Hematopoietic multipotent progenitor cell treated with erythropoietin and hydrocortisone succinate and interleukin-3 and kit ligand, for 4 days (in vitro differentiated cells): ENCODE data around the gene CAMTA1.
A peak's percentile ranks its signal among the peaks of the same experiment; 100 is the strongest.

Experiments used
- DNase-seq: peaks from one replicate; pipeline ENCODE4 v3.0.0-alpha.2; 2015

Gene CAMTA1

GRCh38 chr1:7269525-7269924 lies 484.3 kb downstream of the CAMTA1 start:
- no peak for DNase-seq

- DNase-seq: no peak
Measured at GRCh38 chr1:7274256-7274655, 489.0 kb downstream of the CAMTA1 start.

GRCh38 chr1:7278045-7278444 lies 492.8 kb downstream of the CAMTA1 start:
- no peak for DNase-seq

DNA sequence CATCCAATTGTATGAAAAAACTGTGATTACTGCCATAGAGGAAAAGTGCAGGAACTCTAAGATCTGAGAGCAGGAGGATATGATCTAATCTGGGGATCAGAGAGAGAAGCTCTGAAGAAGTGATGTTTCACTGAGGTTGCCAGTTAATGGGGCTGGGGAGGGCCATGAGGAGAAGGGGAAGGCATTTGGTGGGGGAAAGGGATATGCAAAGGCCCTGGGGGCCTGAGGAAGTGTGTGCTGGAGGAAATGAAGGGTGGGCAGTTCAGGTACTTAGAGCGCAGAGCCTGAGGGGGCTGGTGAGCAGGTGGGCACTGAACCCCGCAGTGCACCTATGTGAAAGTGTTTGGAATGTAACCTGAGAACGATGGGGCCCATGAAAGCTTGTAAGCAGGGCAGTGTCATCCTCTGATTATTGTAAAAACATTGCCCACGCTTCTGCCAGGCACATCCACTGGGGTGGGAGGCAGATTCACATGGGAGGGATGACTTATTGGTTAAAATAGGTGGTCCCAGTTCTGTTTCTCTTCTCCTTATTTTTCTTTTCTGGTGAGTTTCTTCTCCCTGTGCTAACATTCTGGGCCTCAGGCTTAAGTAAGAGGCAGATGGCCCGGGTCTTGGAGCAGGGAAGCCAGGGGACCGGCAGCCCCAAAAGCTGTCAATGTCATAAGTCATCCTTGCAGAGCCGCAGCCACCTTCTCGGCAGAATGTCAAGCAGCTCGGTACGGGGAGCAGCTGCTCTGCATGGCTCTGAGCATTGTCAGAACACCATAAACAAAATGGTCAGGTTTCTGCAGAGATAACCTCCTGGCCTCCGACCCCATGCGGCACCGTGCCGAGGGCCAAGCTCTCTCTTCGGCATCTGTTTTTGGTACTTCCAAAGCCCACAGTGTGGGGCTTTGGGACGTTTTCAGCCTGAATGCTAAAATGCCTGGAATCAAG lies 493.8 kb downstream of the CAMTA1 start:
- DNase-seq: no peak

- no peak for DNase-seq
Measured at GRCh38 chr1:7279769-7280168, 494.5 kb downstream of the CAMTA1 start.

DNA sequence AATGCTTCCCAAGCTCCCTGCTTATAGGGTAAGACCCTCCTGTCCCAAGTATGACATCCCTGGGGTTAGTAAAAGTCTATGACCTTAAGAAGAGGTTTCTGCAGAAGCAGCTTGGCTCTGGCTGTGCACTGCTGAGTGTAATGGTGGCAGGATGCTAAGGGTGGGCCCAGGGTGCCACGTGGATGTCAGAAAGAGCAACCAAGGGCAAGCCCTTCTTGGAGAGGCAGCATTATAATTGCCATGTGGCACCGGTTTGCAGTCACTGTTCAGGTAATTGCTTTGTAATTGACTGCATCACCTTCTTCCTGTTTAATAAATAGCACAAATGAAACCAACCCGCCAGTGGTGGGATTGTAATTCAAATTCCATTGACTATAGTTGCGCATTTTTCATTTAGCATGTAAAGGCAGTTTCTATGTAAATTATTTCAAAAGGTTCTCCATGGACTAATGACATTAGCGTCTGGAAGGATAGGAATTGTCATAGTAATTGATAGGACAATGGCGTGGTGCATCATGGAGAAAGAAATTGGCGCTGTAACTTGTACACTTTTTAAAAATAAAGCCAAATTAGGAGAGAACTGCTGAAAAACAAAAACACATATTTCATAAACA lies 495.2 kb downstream of the CAMTA1 start:
- DNase-seq: no peak

GRCh38 chr1:7281821-7282220 lies 496.6 kb downstream of the CAMTA1 start:
- DNase-seq: no peak

DNA sequence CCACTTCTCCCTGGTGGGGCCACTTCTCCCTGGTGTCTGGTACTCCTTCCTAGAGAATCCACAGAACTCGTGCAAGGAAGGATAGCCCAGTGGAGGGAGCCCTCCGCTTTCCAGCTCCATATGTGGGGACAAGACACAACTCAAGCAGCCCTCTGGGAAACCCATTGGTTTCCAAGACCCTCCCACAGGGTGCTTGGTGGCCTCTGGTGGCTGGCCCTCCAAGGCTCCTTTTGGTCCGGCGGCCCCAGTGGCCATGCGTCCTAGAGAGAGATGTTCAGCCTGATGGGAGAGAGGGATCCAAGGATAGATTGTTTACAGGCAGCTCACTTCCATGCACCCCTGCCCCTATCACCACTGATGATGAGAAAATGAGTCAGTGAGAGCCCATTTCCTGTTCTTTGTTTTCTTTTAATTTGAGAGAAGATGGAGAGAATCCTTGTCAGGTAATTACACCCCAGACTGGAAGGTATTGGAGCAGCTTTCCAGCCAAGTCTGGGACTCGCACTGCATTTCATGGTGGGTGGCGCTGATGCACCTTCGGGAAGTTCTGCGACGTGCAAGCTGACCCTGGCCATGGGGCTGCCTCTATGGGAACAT lies 499.7 kb downstream of the CAMTA1 start:
- no peak for DNase-seq

- no peak for DNase-seq
Measured at GRCh38 chr1:7285856-7286454, 500.7 kb downstream of the CAMTA1 start.

GRCh38 chr1:7287013-7287412 lies 501.8 kb downstream of the CAMTA1 start:
- DNase-seq: no peak

GRCh38 chr1:7288992-7289391 lies 503.7 kb downstream of the CAMTA1 start:
- no peak for DNase-seq

- DNase-seq: peak; percentile 4
Measured at GRCh38 chr1:7289694-7290093, 504.4 kb downstream of the CAMTA1 start.

DNA sequence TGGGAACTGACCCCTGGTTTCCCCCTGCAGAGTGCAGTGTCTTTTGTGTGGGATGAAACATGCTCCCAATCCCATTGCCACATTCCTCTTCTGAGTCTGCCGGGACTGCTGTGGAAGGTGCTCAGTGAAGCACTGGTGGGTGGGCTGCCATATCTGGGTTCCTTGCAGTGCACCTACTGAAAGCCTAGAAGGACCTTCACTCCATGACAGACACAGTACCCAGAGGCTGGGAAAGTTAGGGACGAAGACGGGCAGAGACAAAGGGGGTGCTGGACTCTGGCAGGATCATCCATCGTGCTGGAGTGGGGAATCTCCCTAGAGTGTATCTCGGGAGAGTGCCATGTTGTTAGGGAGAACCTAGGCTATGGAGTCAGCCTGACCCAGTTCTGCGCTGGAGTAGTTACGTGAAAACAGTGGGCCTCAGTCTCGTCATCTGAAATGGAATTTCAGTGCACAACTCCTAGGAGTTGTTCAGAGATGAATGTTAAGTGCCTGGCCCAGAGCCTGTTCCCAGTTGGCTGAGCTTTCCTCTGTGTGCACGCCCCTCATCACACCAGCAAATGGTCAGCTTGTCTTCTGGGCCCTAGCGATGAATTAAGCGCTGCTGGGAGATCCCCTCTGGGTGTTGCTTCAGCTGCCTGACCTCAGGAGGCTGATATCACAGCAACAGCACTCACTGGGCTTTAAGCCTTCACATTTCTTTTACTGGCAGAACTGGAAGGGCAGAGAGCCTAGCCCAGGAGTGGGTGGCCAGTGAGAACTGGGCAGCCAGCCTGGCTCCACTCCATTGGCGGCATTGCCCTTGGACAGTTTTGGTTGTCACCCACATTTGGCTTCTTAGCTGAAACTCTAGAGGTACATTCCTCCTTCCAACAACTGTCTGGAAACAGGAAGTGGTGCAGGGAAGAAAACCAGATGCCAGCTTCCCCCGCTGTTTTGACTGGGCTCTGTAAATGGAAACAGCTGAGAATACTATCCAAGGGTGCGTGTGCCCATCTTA lies 506.0 kb downstream of the CAMTA1 start:
- no peak for DNase-seq

GRCh38 chr1:7292036-7292681 lies 506.9 kb downstream of the CAMTA1 start:
- no peak for DNase-seq

DNA sequence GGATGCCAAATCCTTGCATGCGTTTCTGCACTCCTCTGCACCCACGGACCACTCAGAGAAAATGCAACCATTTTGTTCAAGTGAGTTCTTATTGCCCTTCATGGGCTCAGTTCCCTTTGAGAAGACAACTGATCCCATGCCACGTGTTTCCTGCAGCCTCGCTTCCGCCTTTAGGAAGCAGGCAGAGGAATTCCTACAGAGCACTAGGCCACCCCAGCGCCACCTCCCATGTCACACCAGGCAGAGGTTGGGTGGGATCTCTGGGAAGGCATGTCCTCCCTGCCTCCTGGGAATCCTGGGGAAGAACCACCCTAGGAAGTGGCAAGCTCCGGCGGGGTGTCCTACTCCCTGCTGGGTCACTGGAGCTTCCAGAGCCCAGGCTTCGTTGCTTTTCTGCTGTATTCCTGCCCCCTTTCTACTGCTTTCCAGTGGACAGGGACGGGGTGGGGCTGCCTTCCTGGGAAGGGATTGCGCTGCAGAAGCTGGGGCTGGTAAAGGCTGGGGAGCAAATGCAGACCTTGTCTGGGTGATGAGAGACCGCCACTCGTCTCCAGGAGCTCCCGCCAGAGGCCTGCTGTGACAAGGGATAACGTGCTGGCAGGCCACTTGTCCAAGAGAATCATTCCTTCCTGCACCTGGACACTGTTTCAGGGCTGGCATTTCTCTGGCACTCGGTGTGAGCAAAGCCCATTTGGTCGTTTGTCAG lies 507.6 kb downstream of the CAMTA1 start:
- DNase-seq: no peak

GRCh38 chr1:7293702-7294629 lies 508.7 kb downstream of the CAMTA1 start:
- DNase-seq: no peak

- no peak for DNase-seq
Measured at GRCh38 chr1:7294636-7295035, 509.4 kb downstream of the CAMTA1 start.

DNA sequence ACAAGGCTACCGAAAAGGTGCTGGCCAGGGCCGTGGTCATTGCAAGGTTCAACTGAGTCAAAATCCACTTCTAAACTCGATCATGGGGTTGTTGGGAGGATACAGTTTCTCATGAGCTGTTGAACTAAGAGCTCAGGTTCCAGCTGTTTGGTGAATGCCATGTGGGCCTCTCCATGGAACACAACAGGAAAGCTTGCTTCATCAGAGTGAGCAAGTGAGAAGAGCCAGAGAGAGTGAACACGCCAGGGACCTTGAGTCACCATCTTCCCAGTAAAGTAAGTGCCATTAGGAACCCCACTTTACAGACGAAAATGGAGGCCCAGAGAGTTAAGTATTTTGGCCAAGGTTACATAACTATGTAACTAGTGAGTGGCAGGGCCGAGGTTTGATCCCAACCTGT lies 510.7 kb downstream of the CAMTA1 start:
- DNase-seq: no peak

GRCh38 chr1:7296968-7297367 lies 511.7 kb downstream of the CAMTA1 start:
- no peak for DNase-seq

DNA sequence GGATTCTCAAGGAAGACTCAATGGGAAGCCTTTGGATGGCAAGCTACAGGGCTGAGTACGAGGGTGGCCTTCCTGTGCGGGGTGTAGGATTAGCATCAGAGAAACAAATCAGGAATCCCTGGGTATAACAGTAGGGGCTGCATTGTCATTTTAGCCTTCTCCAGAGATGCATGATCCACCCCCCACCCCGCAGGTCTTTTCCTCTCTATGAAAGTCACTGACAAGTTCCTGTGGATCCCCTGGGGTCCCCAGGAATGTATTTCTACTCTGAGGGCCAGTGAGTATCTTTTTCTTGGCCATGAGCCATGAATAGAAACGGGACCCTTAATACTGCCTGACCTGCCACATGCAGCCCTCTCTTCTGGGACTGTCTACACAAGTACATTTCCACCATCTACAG lies 512.9 kb downstream of the CAMTA1 start:
- no peak for DNase-seq
